CD4-positive, alpha-beta memory T cell (primary cell): Measurements from ENCODE around the gene CCDC85B. TPM values are rescaled to one million over a fixed set of nuclear protein-coding genes. Genes with fewer than 3 reads are reported as not detected.
A peak's percentile ranks its signal among the peaks of the same experiment; 100 is the strongest.

Source experiments
- CTCF ChIA-PET: fragments of 350-600 bp; sonication (Branson Sonifier 250); formaldehyde crosslinking; loops from one replicate; lab custom pipeline; 2021; ENCODE audit warnings: inconsistent platforms; ENCODE audit not compliant: partially characterized antibody; lab: Charles Lee
- POLR2A ChIA-PET: fragments of 350-600 bp; sonication (Branson Sonifier 250); formaldehyde crosslinking; loops from one replicate; lab custom pipeline; 2021; ENCODE audit not compliant: partially characterized antibody; lab: Charles Lee
- DNase-seq, 5 donors: peaks; one replicate each; pipeline versions ENCODE4 v3.0.0 to v3.0.0-alpha.2; 2020 to 2022; ENCODE audit warnings: mixed read lengths in 1 of 5
- H3K27ac ChIP-seq: one replicate; pipeline ENCODE4 v1.7.0; 2013; ENCODE audit warnings: low read depth, low read length
- H3K27me3 ChIP-seq: 2 replicates; pipeline ENCODE4 v1.7.0; 2013; ENCODE audit warnings: mild to moderate bottlenecking, low read length, moderate library complexity; ENCODE audit not compliant: insufficient read depth
- H3K36me3 ChIP-seq: 2 replicates; pipeline ENCODE4 v1.7.0; 2013; ENCODE audit warnings: mild to moderate bottlenecking, low read length, moderate library complexity; ENCODE audit not compliant: insufficient read depth
- H3K4me1 ChIP-seq: 2 replicates; pipeline ENCODE4 v1.7.0; 2013; ENCODE audit warnings: mild to moderate bottlenecking, low read length, moderate library complexity; ENCODE audit not compliant: insufficient read depth
- H3K4me3 ChIP-seq, 2 donors: one replicate each; pipeline ENCODE4 v1.7.0; 2013; ENCODE audit warnings: low read length in 2 of 2, mild to moderate bottlenecking in 1 of 2
- H3K9me3 ChIP-seq, 2 donors: one replicate each; pipeline ENCODE4 v1.7.0; 2013; ENCODE audit warnings: low read length in 2 of 2, control low read depth in 1 of 2; ENCODE audit not compliant: control insufficient read depth in 1 of 2
- H3K27ac Mint-ChIP-seq, 7 donors: one replicate each; pipeline ENCODE4 v1.8.0; 2020 to 2021; ENCODE audit warnings: mixed read lengths in 7 of 7, mild to moderate bottlenecking in 6 of 7, inconsistent platforms in 3 of 7, moderate library complexity in 3 of 7
- H3K27me3 Mint-ChIP-seq, 2 donors: one replicate each; pipeline ENCODE4 v1.8.0; 2020 to 2021; ENCODE audit warnings: mixed read lengths in 2 of 2
- H3K36me3 Mint-ChIP-seq, 2 donors: one replicate each; pipeline ENCODE4 v1.8.0; 2020 to 2021; ENCODE audit warnings: mixed read lengths in 2 of 2, inconsistent platforms in 1 of 2, mild to moderate bottlenecking in 1 of 2
- H3K4me1 Mint-ChIP-seq, 4 donors: one replicate each; pipeline ENCODE4 v1.8.0; 2020 to 2021; ENCODE audit warnings: mixed read lengths in 4 of 4, mild to moderate bottlenecking in 1 of 4
- H3K4me3 Mint-ChIP-seq, 8 donors: one replicate each; pipeline ENCODE4 v1.8.0; 2020 to 2021; ENCODE audit warnings: mixed read lengths in 8 of 8, mild to moderate bottlenecking in 7 of 8, moderate library complexity in 6 of 8, inconsistent platforms in 3 of 8
- H3K9me3 Mint-ChIP-seq, 8 donors: one replicate each; pipeline ENCODE4 v1.8.0; 2020 to 2021; ENCODE audit warnings: mixed read lengths in 8 of 8, mild to moderate bottlenecking in 5 of 8, inconsistent platforms in 3 of 8, moderate library complexity in 1 of 8
- intact Hi-C: fragments of 100-400 bp; cut with micrococcal nuclease; formaldehyde crosslinking; loops from one replicate; pipeline ENCODE4 v1.15.1; 2023
- polyA plus RNA-seq, 2 donors: library from polyadenylated mRNA; unstranded; fragments of 300-500 nt; fragmentation: Illumina TruSeq; gene quantifications; one replicate each; pipeline ENCODE4 v1.2.3, GENCODE V29; 2021
- total RNA-seq, 2 experiments: library from RNA; stranded (reverse); gene quantifications; one replicate each; pipeline ENCODE4 v1.2.3, GENCODE V29; 2021

Gene CCDC85B
- total and polyA plus RNA-seq, 4 experiments from 2014 or later = 22.9 to 68.3 (median 42.5) TPM

DNA sequence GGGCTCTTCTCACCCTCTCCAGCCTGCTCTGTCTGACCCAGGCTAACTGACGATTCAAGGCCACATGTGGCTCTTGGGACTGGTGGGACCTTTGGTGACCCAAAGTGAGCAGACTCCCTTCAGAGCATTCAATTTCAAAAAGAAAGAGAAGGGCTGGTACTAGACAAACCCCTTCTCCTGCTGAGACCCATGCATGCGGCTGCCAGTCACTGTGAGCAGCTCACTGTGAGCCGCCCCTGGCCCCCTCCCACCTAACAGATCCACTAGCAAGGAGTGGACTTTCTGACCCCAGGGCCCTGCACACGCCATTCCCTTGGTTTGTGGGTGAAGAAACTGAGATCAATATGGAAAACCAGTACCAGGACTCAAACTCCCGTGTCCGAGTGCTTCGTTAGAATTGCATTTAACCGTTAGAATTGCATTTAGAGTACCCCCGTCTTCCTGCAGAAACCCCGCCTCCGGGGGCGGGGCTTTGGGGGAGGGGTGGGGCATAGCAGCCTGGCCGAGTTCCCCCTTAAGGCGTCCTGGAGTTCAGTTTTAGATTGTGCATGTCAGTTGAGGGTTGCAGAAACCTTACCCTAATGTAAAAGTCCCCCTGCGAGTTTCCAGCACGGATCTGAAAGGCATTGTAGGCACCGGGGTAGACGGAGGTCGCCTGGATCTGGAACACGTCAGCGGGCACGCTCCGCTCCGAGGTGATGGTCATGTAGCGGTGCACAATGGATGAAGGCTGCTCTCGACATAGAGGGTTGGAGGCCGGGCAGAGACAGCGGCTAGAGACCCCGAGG lies 23.0 kb upstream of the CCDC85B start:
- no peak for DNase-seq
- Mint-ChIP-seq H3K9me3 (no peaks in the 10 kb centered on the region), H3K4me3 (no peak overlapping the region), H3K27ac (peak overlapping the region in 1 of 7 donors; percentile 46), H3K36me3 (peaks cover 16 to 33% of the 10 kb centered on the region in 2 donors), H3K4me1 (peaks cover 6 to 32% (median 18%) of the 10 kb centered on the region in 4 donors), H3K27me3 (no peaks in the 10 kb centered on the region)
- CTCF ChIA-PET = interaction anchor here (1.8 to 2.4 kb wide), 3 partner anchors 8 to 18 kb away, joined by 5 to 20 read pairs (median 13); partner anchors contain the start of gene MUS81
- H3K9me3 ChIP-seq = no peaks in the 10 kb centered on the region
- H3K27me3 ChIP-seq = no peaks in the 10 kb centered on the region
- no peak overlapping the region for H3K27ac ChIP-seq
- no peak overlapping the region for H3K4me3 ChIP-seq
- POLR2A ChIA-PET = interaction anchor here (1.3 to 11.3 kb wide), 4 partner anchors 8 to 23 kb away, joined by 5 to 222 read pairs (median 10); partner anchors contain the start of genes CCDC85B, CFL1, FIBP and MUS81
- intact Hi-C loops = no loop called here
- peaks cover 37% of the 10 kb centered on the region for H3K36me3 ChIP-seq
- peaks cover 8% of the 10 kb centered on the region for H3K4me1 ChIP-seq

DNA sequence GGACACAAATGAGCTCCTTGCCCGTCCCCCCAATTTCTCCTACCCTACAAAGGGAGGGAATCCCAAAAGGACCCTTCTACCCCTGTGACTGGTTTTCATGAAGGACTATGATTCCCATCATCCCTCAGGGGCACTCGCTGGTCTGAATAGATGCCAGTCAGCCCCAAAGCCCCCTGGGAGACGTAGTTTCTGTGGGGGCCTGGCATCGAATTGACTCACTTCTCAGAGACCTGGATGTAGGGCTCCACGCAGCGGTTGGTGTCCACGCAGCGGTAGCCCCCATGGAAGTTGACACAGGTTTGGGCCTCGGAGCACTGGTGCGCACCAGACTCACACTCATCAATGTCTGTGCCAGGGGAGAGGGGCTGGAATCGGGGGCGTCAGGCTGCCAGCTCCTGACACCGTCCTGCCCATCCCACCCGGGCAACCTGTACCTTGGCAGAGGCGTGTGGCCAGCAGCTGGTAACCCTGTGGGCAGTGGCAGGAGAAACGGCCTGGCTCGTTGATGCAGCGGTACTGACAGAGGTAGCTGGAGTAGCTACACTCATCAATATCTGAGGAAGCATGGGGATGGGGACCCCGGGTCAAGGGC lies 22.3 kb upstream of the CCDC85B start:
- no peaks in the 10 kb centered on the region for H3K27me3 ChIP-seq
- intact Hi-C loops = no loop called here
- peaks cover 11% of the 10 kb centered on the region for H3K4me1 ChIP-seq
- H3K36me3 ChIP-seq = peaks cover 30% of the 10 kb centered on the region
- peak in 2 of 5 donors; percentile 30 to 56 for DNase-seq
- Mint-ChIP-seq H3K27me3 (no peaks in the 10 kb centered on the region), H3K27ac (peak overlapping the region in 3 of 7 donors; percentile 31 to 55 (median 52)), H3K4me1 (peaks cover 7 to 32% (median 20%) of the 10 kb centered on the region in 4 donors), H3K4me3 (no peak overlapping the region), H3K36me3 (peaks cover 11 to 27% of the 10 kb centered on the region in 2 donors), H3K9me3 (no peaks in the 10 kb centered on the region)
- ChIA-PET POLR2A (interaction anchor here (0.9 to 11.3 kb wide), 5 partner anchors 9 to 60 kb away, joined by 3 to 222 read pairs (median 10); partner anchors contain the start of genes CCDC85B, CFL1 and MUS81), CTCF (interaction anchor here (1.8 to 2.4 kb wide), 2 partner anchors 8 to 17 kb away, joined by 13 to 20 read pairs; partner anchors contain the start of gene MUS81)
- H3K4me3 ChIP-seq = no peak overlapping the region
- H3K27ac ChIP-seq = no peak overlapping the region
- no peaks in the 10 kb centered on the region for H3K9me3 ChIP-seq

DNA sequence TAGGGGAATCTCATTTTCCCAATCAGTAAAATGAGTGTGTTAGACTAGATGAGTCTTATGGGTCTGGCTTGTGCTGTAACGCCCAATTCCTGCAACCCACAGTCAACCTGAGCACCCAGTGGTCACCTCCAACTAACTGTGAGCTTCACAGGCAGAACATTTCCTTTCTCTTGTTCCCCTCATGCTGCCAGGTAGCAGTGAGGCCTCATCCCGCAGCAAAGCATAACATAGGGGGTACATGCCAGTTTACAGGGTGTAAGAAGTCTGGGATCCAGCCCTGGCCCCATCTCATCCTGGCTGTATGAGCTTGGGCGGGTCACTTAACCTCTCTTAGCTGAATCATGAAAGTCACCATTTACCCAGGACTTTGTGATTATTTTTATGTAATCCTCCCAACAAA lies 21.6 kb upstream of the CCDC85B start:
- H3K9me3 Mint-ChIP-seq = no peaks in the 10 kb centered on the region
- no peak overlapping the region for H3K27ac ChIP-seq
- no peaks in the 10 kb centered on the region for H3K27me3 Mint-ChIP-seq
- intact Hi-C loops = no loop called here
- no peak overlapping the region for H3K4me3 Mint-ChIP-seq
- peaks cover 23% of the 10 kb centered on the region for H3K36me3 ChIP-seq
- no peak overlapping the region for H3K4me3 ChIP-seq
- H3K4me1 ChIP-seq = peaks cover 14% of the 10 kb centered on the region
- DNase-seq = no peak
- POLR2A ChIA-PET = interaction anchor here (0.9 to 11.3 kb wide), 9 partner anchors 10 to 254 kb away, joined by 3 to 222 read pairs (median 4); partner anchors contain the start of genes CCDC85B, CFL1, FIBP and MUS81
- CTCF ChIA-PET = interaction anchor here (0.7 to 2.4 kb wide), 5 partner anchors 8 to 1299 kb away, joined by 3 to 20 read pairs (median 5); partner anchors contain the start of genes FIBP and MUS81
- peaks cover 7 to 39% (median 23%) of the 10 kb centered on the region in 4 donors for H3K4me1 Mint-ChIP-seq
- no peaks in the 10 kb centered on the region for H3K9me3 ChIP-seq
- peak overlapping the region in 2 of 7 donors; percentile 36 to 86 for H3K27ac Mint-ChIP-seq
- peaks cover 8 to 25% of the 10 kb centered on the region in 2 donors for H3K36me3 Mint-ChIP-seq
- no peaks in the 10 kb centered on the region for H3K27me3 ChIP-seq

DNA sequence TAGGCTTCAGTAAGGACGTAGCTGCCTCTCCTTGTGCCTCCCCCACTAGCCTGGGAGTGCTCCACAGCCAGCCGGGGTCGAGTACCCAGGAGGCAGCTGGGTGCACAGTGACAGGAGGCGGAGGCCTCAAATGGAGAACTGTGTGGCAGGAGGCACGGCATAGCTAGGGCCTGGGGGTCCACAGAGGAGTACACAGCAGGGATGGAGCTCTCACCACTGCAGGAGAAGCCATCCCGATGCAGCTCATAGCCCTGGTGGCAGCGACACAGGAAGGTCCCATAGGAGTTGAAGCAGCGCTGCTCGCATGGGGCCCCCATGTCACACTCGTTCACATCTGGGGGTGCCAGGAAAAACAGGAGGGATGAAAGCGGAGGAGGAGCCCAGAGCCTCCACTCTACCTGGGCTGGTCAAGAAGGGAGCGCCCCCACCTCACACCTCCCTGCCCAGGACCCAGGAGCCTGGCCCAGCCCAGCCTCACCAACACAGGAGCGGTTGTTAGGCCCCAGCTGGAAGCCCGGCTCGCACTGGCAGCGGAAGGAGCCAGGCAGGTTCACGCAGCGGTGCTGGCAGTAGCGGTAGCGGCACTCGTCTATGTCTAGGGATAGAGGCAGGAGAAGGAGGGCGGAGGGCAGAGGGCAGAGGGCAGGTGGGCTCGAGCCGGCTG lies 20.7 kb upstream of the CCDC85B start:
- H3K4me3 ChIP-seq = no peak overlapping the region
- H3K9me3 ChIP-seq = no peaks in the 10 kb centered on the region
- no peak overlapping the region for H3K27ac ChIP-seq
- Mint-ChIP-seq H3K27ac (no peak overlapping the region), H3K4me1 (peaks cover 7 to 41% (median 23%) of the 10 kb centered on the region in 4 donors), H3K4me3 (peak overlapping the region in 1 of 8 donors; percentile 9), H3K9me3 (no peaks in the 10 kb centered on the region), H3K36me3 (peaks cover 8 to 19% of the 10 kb centered on the region in 2 donors), H3K27me3 (no peaks in the 10 kb centered on the region)
- ChIA-PET POLR2A (interaction anchor here (0.9 to 11.3 kb wide), 7 partner anchors 9 to 255 kb away, joined by 3 to 222 read pairs (median 4); partner anchors contain the start of genes CCDC85B, CFL1, FIBP and MUS81), CTCF (interaction anchor here (0.8 to 2.4 kb wide), 5 partner anchors 9 to 19 kb away, joined by 3 to 20 read pairs (median 13); partner anchors contain the start of genes FIBP and MUS81)
- peaks cover 14% of the 10 kb centered on the region for H3K36me3 ChIP-seq
- H3K27me3 ChIP-seq = no peaks in the 10 kb centered on the region
- intact Hi-C loops = no loop called here
- H3K4me1 ChIP-seq = peaks cover 20% of the 10 kb centered on the region
- no peak for DNase-seq

DNA sequence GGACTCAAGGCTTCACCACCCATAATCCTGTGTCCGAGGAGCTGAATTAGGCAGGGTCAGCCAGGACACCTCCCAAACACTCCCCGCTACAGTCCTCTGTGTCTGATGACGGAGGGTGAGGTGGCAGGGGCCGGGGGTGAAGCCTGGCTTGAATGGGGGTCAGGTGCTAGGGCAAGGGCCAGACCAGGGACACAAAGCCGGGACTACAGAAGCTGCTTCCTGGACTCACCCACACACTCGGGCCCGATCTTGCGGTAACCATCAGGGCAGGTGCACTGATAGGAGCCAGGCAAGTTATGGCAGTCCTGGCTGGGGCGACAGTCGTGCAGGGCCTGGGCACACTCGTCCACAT lies 20.2 kb upstream of the CCDC85B start:
- H3K4me3 ChIP-seq = no peak overlapping the region
- ChIA-PET POLR2A (interaction anchor here (1.5 to 11.3 kb wide), 4 partner anchors 8 to 20 kb away, joined by 4 to 222 read pairs (median 7); partner anchors contain the start of genes CCDC85B, CFL1 and MUS81), CTCF (interaction anchor here (1.1 to 2.4 kb wide), 4 partner anchors 15 to 118 kb away, joined by 3 to 20 read pairs (median 5); partner anchors contain the start of gene FIBP)
- no peaks in the 10 kb centered on the region for H3K9me3 Mint-ChIP-seq
- H3K27me3 ChIP-seq = no peaks in the 10 kb centered on the region
- H3K4me1 Mint-ChIP-seq = peaks cover 7 to 41% (median 23%) of the 10 kb centered on the region in 4 donors
- H3K36me3 ChIP-seq = peaks cover 9% of the 10 kb centered on the region
- peak overlapping the region in 2 of 7 donors; percentile 38 to 82 for H3K27ac Mint-ChIP-seq
- peak overlapping the region in 1 of 8 donors; percentile 57 for H3K4me3 Mint-ChIP-seq
- no peaks in the 10 kb centered on the region for H3K9me3 ChIP-seq
- peaks cover 4 to 15% of the 10 kb centered on the region in 2 donors for H3K36me3 Mint-ChIP-seq
- DNase-seq = no peak
- intact Hi-C loops = no loop called here
- H3K27me3 Mint-ChIP-seq = no peaks in the 10 kb centered on the region
- H3K27ac ChIP-seq = no peak overlapping the region
- H3K4me1 ChIP-seq = peaks cover 20% of the 10 kb centered on the region
